Neural cell (in vitro differentiated cells): Measurements from ENCODE around the gene PRPH. TPM values are rescaled to one million over a fixed set of nuclear protein-coding genes. Genes with fewer than 3 reads are reported as not detected.
A peak's percentile ranks its signal among the peaks of the same experiment; 100 is the strongest.

Source experiments
- H2AFZ ChIP-seq: fragments of 200-600, 300-800 bp; sonication (generic), shearing (Covaris generic); 2 replicates; pipeline ENCODE4 v1.6.0; 2014; ENCODE audit warnings: low read depth, mild to moderate bottlenecking, antibody characterized with exemption, low read length, moderate library complexity
- H3F3A ChIP-seq: fragments of 200-600 bp; shearing (Covaris generic); 2 replicates; pipeline ENCODE4 v1.6.1; 2016; ENCODE audit warnings: mild to moderate bottlenecking, moderate library complexity, mixed read lengths, antibody characterized with exemption, low read length; ENCODE audit not compliant: insufficient read depth, poor library complexity, severe bottlenecking
- H3K27ac ChIP-seq: fragments of 200-600, 300-800 bp; sonication (generic), shearing (Covaris generic); 2 replicates; pipeline ENCODE4 v1.5.1; 2014; ENCODE audit warnings: mild to moderate bottlenecking, low read length, moderate library complexity
- H3K27me3 ChIP-seq: fragments of 300-800, 200-600 bp; sonication (generic), shearing (Covaris generic); 2 replicates; pipeline ENCODE4 v1.6.0; 2014; ENCODE audit warnings: mild to moderate bottlenecking, low read depth, low read length, moderate library complexity; ENCODE audit not compliant: insufficient read depth
- H3K36me3 ChIP-seq: fragments of 300-800, 200-600 bp; sonication (generic), shearing (Covaris generic); 2 replicates; pipeline ENCODE4 v1.5.1; 2014; ENCODE audit warnings: mild to moderate bottlenecking, antibody characterized with exemption, low read length, moderate library complexity; ENCODE audit not compliant: insufficient read depth
- H3K4me2 ChIP-seq: fragments of 300-800, 200-600 bp; sonication (generic), shearing (Covaris generic); 2 replicates; pipeline ENCODE4 v1.6.0; 2014; ENCODE audit warnings: mild to moderate bottlenecking, low read length
- H3K4me3 ChIP-seq: fragments of 300-800, 200-600 bp; sonication (generic), shearing (Covaris generic); 2 replicates; pipeline ENCODE4 v1.5.1; 2014; ENCODE audit warnings: mild to moderate bottlenecking, low read length, moderate library complexity
- H3K79me2 ChIP-seq: fragments of 200-600 bp; shearing (Covaris generic); replicated peaks from 2 replicates; pipeline ENCODE4 v1.6.0; 2014; ENCODE audit warnings: mild to moderate bottlenecking, low read length, moderate library complexity; ENCODE audit not compliant: insufficient read depth
- H3K9ac ChIP-seq: fragments of 300-800, 200-600 bp; sonication (generic), shearing (Covaris generic); 2 replicates; pipeline ENCODE4 v1.6.1; 2016; ENCODE audit warnings: mild to moderate bottlenecking, low read length, mixed read lengths
- H3K9me2 ChIP-seq: fragments of 200-600 bp; shearing (Covaris generic); 2 replicates; pipeline ENCODE4 v1.6.1; 2016; ENCODE audit warnings: mild to moderate bottlenecking, low read length, mixed read lengths; ENCODE audit not compliant: insufficient read depth
- H3K9me3 ChIP-seq: fragments of 200-600, 300-800 bp; sonication (generic), shearing (Covaris generic); 2 replicates; pipeline ENCODE4 v1.6.1; 2016; ENCODE audit warnings: mild to moderate bottlenecking, mixed run types, low read length, moderate library complexity, mixed read lengths
- H4K20me1 ChIP-seq: fragments of 200-600 bp; shearing (Covaris generic); 2 replicates; pipeline ENCODE4 v1.6.1; 2016; ENCODE audit warnings: mild to moderate bottlenecking, mixed run types; ENCODE audit not compliant: insufficient read depth
- EP300 ChIP-seq: fragments of 450-650 bp; conservative IDR thresholded peaks from 2 replicates; pipeline ENCODE4 v1.6.1; 2014; ENCODE audit warnings: antibody characterized with exemption, mild to moderate bottlenecking, moderate library complexity; ENCODE audit not compliant: poor library complexity, severe bottlenecking
- EZH2 ChIP-seq: fragments of 200-600, 300-800 bp; shearing (Covaris generic), sonication (generic); IDR thresholded peaks from 2 replicates; pipeline ENCODE4 v1.6.1; 2014; ENCODE audit warnings: antibody characterized with exemption, low read length, borderline replicate concordance, mild to moderate bottlenecking; ENCODE audit not compliant: insufficient read depth, poor library complexity, severe bottlenecking
- MXI1 ChIP-seq: fragments of 450-650 bp; conservative IDR thresholded peaks from 2 replicates; pipeline ENCODE4 v1.6.1; 2014; ENCODE audit warnings: antibody characterized with exemption, mild to moderate bottlenecking; ENCODE audit not compliant: poor library complexity, severe bottlenecking
- POLR2AphosphoS5 ChIP-seq: IDR thresholded peaks from 2 replicates; pipeline ENCODE4 v1.6.1; 2012
- RAD21 ChIP-seq: fragments of 450-650 bp; conservative IDR thresholded peaks from 2 replicates; pipeline ENCODE4 v1.6.1; 2014; ENCODE audit warnings: antibody characterized with exemption, mild to moderate bottlenecking, moderate library complexity
- SMC3 ChIP-seq: fragments of 450-650 bp; conservative IDR thresholded peaks from 2 replicates; pipeline ENCODE4 v1.6.1; 2014; ENCODE audit warnings: antibody characterized with exemption, mild to moderate bottlenecking, moderate library complexity; ENCODE audit not compliant: poor library complexity
- TAF1 ChIP-seq: IDR thresholded peaks from 2 replicates; pipeline ENCODE4 v1.6.1; 2012; ENCODE audit warnings: low read depth
- polyA plus RNA-seq: library from polyadenylated mRNA; depleted of rRNA; stranded (reverse); fragments of >200 nt; gene quantifications from 2 replicates; pipeline ENCODE4 v1.2.3, GENCODE V29; 2014
- TF ChIP-seq, protein P1 (sequence below): fragments of 450-650 bp; IDR thresholded peaks from 2 replicates; pipeline ENCODE4 v1.5.1; 2014; ENCODE audit warnings: antibody characterized with exemption, mild to moderate bottlenecking, moderate library complexity; ENCODE audit not compliant: poor library complexity, severe bottlenecking
- TF ChIP-seq, protein P2 (sequence below): IDR thresholded peaks from 2 replicates; pipeline ENCODE4 v1.6.1; 2012; ENCODE audit warnings: borderline replicate concordance

PRPH gene
- polyA plus RNA-seq, 1 donor from 2014 or later = not detected

DNA sequence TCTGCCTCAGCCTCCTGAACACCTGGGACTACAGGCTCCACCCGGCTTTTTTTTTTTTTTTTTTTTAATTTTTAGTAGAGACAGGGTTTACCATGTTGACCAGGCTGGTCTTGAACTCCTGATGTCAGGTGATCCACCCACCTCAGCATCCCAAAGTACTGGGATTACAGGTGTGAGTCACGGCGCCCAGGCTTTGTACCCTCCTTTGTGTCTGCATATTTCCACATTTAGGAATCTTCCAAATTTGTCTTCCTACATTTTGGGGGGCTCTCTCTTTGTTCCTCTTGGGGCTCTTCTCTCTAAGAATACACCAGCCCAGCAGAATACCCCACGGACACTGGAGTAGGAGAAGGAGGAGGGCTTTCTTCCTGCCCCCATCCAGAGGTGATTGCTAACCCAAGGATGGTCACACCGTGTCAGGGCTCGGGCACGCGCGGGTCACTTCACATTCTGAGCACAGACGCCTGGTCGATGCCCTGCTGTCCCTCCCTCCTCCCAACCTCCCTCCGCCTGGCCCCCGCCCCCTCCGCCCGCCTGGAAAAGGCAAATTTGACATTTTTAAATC, 49.6 kb downstream of the PRPH start:
- no peak overlapping the region for H3K4me2 ChIP-seq
- no peak overlapping the region for H2AFZ ChIP-seq

DNA sequence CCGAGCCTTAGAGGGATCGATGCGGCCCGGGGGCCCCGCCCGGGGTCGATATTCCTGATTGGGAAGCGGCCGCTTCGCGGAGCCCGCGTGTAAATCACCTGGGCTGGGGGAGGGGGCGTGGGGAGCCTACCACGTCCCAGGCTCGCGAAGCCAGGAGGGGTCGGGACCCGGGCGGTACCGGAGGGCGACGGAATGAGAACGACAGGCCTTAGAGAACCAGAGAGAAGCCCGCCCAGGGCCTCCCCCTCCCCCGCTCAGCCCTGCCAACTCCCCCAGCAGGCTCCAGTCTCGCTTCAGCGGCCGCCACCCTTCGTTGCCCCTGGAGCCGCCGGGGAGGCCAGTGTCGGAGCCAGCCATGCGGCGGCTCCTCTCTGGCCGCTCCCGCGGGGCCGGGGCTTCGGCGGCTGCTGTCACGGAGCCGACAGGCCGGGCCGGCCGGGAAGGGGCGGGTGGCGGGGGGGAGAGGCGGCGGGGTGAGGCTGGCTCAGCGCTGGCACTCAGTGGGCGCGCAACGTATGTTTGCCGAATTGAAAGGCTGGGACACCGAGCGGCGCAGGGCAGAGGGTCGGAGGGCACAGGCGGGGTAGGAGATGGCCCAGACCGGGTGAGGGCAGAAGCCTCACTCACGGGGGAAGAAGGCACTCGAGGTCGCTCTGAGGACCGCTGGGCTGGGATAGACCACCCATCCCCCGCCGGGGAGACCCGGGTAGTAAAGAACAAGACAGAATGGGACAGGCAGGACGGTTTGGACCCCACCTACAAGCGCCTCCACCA, 50.3 kb downstream of the PRPH start:
- Histone ChIP-seq H3F3A (no peaks in the 10 kb centered on the region), H3K27me3 (peaks cover 96% of the 10 kb centered on the region), H3K4me3 (peak overlapping the region; percentile 60), H3K36me3 (no peaks in the 10 kb centered on the region), H3K79me2 (no peaks in the 10 kb centered on the region), H2AFZ (no peak overlapping the region), H3K9me3 (no peaks in the 10 kb centered on the region), H3K27ac (no peak overlapping the region), H3K9ac (peak overlapping the region; percentile 31), H3K9me2 (no peaks in the 10 kb centered on the region), H3K4me2 (no peak overlapping the region), H4K20me1 (no peaks in the 10 kb centered on the region)
- TF ChIP-seq, protein P1, sequence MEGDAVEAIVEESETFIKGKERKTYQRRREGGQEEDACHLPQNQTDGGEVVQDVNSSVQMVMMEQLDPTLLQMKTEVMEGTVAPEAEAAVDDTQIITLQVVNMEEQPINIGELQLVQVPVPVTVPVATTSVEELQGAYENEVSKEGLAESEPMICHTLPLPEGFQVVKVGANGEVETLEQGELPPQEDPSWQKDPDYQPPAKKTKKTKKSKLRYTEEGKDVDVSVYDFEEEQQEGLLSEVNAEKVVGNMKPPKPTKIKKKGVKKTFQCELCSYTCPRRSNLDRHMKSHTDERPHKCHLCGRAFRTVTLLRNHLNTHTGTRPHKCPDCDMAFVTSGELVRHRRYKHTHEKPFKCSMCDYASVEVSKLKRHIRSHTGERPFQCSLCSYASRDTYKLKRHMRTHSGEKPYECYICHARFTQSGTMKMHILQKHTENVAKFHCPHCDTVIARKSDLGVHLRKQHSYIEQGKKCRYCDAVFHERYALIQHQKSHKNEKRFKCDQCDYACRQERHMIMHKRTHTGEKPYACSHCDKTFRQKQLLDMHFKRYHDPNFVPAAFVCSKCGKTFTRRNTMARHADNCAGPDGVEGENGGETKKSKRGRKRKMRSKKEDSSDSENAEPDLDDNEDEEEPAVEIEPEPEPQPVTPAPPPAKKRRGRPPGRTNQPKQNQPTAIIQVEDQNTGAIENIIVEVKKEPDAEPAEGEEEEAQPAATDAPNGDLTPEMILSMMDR = no peak
- TF ChIP-seq TAF1 = no peak
- TF ChIP-seq, protein P2, sequence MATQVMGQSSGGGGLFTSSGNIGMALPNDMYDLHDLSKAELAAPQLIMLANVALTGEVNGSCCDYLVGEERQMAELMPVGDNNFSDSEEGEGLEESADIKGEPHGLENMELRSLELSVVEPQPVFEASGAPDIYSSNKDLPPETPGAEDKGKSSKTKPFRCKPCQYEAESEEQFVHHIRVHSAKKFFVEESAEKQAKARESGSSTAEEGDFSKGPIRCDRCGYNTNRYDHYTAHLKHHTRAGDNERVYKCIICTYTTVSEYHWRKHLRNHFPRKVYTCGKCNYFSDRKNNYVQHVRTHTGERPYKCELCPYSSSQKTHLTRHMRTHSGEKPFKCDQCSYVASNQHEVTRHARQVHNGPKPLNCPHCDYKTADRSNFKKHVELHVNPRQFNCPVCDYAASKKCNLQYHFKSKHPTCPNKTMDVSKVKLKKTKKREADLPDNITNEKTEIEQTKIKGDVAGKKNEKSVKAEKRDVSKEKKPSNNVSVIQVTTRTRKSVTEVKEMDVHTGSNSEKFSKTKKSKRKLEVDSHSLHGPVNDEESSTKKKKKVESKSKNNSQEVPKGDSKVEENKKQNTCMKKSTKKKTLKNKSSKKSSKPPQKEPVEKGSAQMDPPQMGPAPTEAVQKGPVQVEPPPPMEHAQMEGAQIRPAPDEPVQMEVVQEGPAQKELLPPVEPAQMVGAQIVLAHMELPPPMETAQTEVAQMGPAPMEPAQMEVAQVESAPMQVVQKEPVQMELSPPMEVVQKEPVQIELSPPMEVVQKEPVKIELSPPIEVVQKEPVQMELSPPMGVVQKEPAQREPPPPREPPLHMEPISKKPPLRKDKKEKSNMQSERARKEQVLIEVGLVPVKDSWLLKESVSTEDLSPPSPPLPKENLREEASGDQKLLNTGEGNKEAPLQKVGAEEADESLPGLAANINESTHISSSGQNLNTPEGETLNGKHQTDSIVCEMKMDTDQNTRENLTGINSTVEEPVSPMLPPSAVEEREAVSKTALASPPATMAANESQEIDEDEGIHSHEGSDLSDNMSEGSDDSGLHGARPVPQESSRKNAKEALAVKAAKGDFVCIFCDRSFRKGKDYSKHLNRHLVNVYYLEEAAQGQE = no peak
- no peak for TF ChIP-seq MXI1
- no peak for TF ChIP-seq POLR2AphosphoS5
- TF ChIP-seq EZH2 = peak; percentile 86
- no peak for TF ChIP-seq EP300

More for the DNA sequence above, 49.6 kb downstream of the PRPH start:
- Histone ChIP-seq H3F3A (no peaks in the 10 kb centered on the region), H3K27ac (no peak overlapping the region), H3K36me3 (no peaks in the 10 kb centered on the region), H3K4me3 (peak overlapping the region; percentile 60), H3K9me2 (no peaks in the 10 kb centered on the region), H3K27me3 (peaks cover 93% of the 10 kb centered on the region), H3K9me3 (no peaks in the 10 kb centered on the region), H4K20me1 (no peaks in the 10 kb centered on the region), H3K9ac (peak overlapping the region; percentile 31), H3K79me2 (no peaks in the 10 kb centered on the region)
- TF ChIP-seq, protein P1 = no peak
- TF ChIP-seq, protein P2 = no peak
- TF ChIP-seq TAF1 (no peak), MXI1 (no peak), SMC3 (no peak), POLR2AphosphoS5 (no peak), RAD21 (no peak), EP300 (no peak), EZH2 (no peak)
